ENCODE results near the gene IL21R.

- peak; percentile 77 for TF ChIP-seq CTCF (IDR thresholded peaks at IDR 0.05)
- no peak for TF ChIP-seq ZFX (IDR thresholded peaks at IDR 0.05; ENCODE audit: borderline replicate concordance)
Observed at GRCh38 chr16:27367461-27368357, 34.3 kb upstream of the IL21R start.
